ENCODE data around the gene PARD3B. TPM values are rescaled to one million over a fixed set of nuclear protein-coding genes. Genes with fewer than 3 reads are reported as not detected.

Gene PARD3B
- total RNA-seq, 1 experiment from 2014 or later, result 6.4 TPM

DNA sequence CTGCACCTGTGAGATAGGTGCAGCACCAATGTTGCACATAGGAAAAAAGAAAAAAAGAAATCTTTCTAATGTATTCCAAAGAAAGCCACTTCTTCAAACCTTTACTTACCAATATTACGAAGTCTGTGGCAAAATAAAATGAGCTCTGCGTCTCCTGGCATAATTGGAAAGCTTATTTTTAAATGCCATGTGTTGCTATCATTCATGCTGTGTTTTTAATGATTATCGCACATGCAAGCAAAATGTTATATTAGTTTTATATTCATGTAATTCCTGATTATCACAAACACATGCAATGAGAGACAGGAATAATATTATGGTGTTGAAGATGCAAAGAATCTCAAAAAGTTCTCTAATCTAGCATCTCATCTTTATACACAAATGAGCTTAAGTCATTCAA, 47.0 kb upstream of the PARD3B start:
- Histone ChIP-seq H3K4ac (ENCODE audit: low read depth, low read length) (no peak overlapping the region), H2BK15ac (ENCODE audit: low read depth, low read length) (no peak overlapping the region), H4K91ac (ENCODE audit: insufficient read length, low read depth, low read length) (no peak overlapping the region), H3K23me2 (ENCODE audit: insufficient read length, low read depth, low read length, poor library complexity, severe bottlenecking) (no peaks in the 10 kb centered on the region), H3K4me1 (ENCODE audit: insufficient read depth, low read length) (no peaks in the 10 kb centered on the region), H3K79me1 (ENCODE audit: insufficient read depth, low read depth, low read length, poor library complexity, severe bottlenecking) (no peaks in the 10 kb centered on the region), H3K79me2 (ENCODE audit: insufficient read depth, low read length) (no peaks in the 10 kb centered on the region), H4K5ac (ENCODE audit: insufficient read length, low read depth, low read length) (no peak overlapping the region), H2BK20ac (ENCODE audit: low read depth, low read length, poor library complexity, severe bottlenecking) (no peak overlapping the region), H2AFZ (ENCODE audit: low read length) (no peak overlapping the region), H2BK5ac (ENCODE audit: insufficient read length, low read length) (no peak overlapping the region), H2AK5ac (ENCODE audit: insufficient read length, low read length) (no peak overlapping the region), H3K18ac (ENCODE audit: insufficient read length, low read depth, low read length) (no peak overlapping the region), H3K23ac (ENCODE audit: insufficient read length, low read depth, low read length) (no peak overlapping the region), H4K8ac (replicated peaks; ENCODE audit: insufficient read length, low read depth, low read length) (no peak overlapping the region), H3K9ac (ENCODE audit: extremely low read depth, insufficient read length, low read length) (no peak overlapping the region), H3K27me3 (ENCODE audit: insufficient read depth, low read length) (no peaks in the 10 kb centered on the region), H3K14ac (ENCODE audit: insufficient read depth, low read length) (no peak overlapping the region), H2BK12ac (ENCODE audit: insufficient read length, low read depth, low read length) (no peak overlapping the region), H4K20me1 (ENCODE audit: control insufficient read depth, insufficient read depth, insufficient read length) (no peaks in the 10 kb centered on the region), H2BK120ac (ENCODE audit: low read depth, low read length, poor library complexity, severe bottlenecking) (no peak overlapping the region), H3K27ac (ENCODE audit: insufficient read length, low read depth, low read length) (no peak overlapping the region), H3K56ac (ENCODE audit: insufficient read length, low read depth, low read length) (no peak overlapping the region), H3K9me3 (ENCODE audit: control insufficient read depth, low read depth, low read length) (no peaks in the 10 kb centered on the region), H3K4me2 (ENCODE audit: insufficient read depth, insufficient read length, low read length) (no peak overlapping the region), H3T11ph (ENCODE audit: low read length) (no peak overlapping the region)
- Mint-ChIP-seq H3K4me1 (peaks cover 4 to 6% of the 10 kb centered on the region in 2 experiments), H3K4me3 (no peak overlapping the region), H3K27me3 (ENCODE audit: low read depth) (no peaks in the 10 kb centered on the region), H3K9me3 (no peaks in the 10 kb centered on the region), H3K36me3 (ENCODE audit: insufficient read depth in 1 of 3, low read depth in 3 of 3) (no peaks in the 10 kb centered on the region), H3K27ac (no peak overlapping the region)
- WGBS (ENCODE audit: extremely low coverage, insufficient read length, low lambda C conversion rate), result no CpG with 5 or more reads among the region's 3 CpGs
- TF ChIP-seq, protein P1, sequence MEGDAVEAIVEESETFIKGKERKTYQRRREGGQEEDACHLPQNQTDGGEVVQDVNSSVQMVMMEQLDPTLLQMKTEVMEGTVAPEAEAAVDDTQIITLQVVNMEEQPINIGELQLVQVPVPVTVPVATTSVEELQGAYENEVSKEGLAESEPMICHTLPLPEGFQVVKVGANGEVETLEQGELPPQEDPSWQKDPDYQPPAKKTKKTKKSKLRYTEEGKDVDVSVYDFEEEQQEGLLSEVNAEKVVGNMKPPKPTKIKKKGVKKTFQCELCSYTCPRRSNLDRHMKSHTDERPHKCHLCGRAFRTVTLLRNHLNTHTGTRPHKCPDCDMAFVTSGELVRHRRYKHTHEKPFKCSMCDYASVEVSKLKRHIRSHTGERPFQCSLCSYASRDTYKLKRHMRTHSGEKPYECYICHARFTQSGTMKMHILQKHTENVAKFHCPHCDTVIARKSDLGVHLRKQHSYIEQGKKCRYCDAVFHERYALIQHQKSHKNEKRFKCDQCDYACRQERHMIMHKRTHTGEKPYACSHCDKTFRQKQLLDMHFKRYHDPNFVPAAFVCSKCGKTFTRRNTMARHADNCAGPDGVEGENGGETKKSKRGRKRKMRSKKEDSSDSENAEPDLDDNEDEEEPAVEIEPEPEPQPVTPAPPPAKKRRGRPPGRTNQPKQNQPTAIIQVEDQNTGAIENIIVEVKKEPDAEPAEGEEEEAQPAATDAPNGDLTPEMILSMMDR (conservative IDR thresholded peaks at IDR 0.05), result no peak
- no peak for DNase-seq

All from H9 (cell line).